H9 (cell line): ENCODE data around the gene TPT1. TPM values are rescaled to one million over a fixed set of nuclear protein-coding genes. Genes with fewer than 3 reads are reported as not detected.
A peak's percentile ranks its signal among the peaks of the same experiment; 100 is the strongest.
"Not testable (repeated sequence)": the region's sequence is repeated elsewhere in the genome, so short reads cannot be mapped to it uniquely, and the experiment has no call there.

Experiments used
- DNase-seq: peaks from one replicate; pipeline ENCODE4 v3.0.0-alpha.2; 2017
- H2AFZ ChIP-seq: one replicate; pipeline ENCODE4 v1.6.1; 2013; ENCODE audit warnings: mild to moderate bottlenecking, low read length, control low read depth, moderate library complexity
- H2AK5ac ChIP-seq: 2 replicates; pipeline ENCODE4 v1.6.1; 2013; ENCODE audit warnings: low read length, control low read depth, mixed read lengths; ENCODE audit not compliant: insufficient read length
- H2BK120ac ChIP-seq: one replicate; pipeline ENCODE4 v1.6.1; 2013; ENCODE audit warnings: low read depth, mild to moderate bottlenecking, low read length, control low read depth, inconsistent platforms; ENCODE audit not compliant: poor library complexity, severe bottlenecking
- H2BK12ac ChIP-seq: 2 replicates; pipeline ENCODE4 v1.6.1; 2013; ENCODE audit warnings: low read length, control low read depth, mixed read lengths, low read depth; ENCODE audit not compliant: insufficient read length
- H2BK15ac ChIP-seq: 2 replicates; pipeline ENCODE4 v1.6.1; 2013; ENCODE audit warnings: low read depth, low read length, control low read depth
- H2BK20ac ChIP-seq: one replicate; pipeline ENCODE4 v1.6.1; 2013; ENCODE audit warnings: low read depth, mild to moderate bottlenecking, low read length, control low read depth, inconsistent platforms; ENCODE audit not compliant: poor library complexity, severe bottlenecking
- H2BK5ac ChIP-seq: 2 replicates; pipeline ENCODE4 v1.6.1; 2013; ENCODE audit warnings: low read length, control low read depth, mixed read lengths; ENCODE audit not compliant: insufficient read length
- H3K14ac ChIP-seq: 2 replicates; pipeline ENCODE4 v1.6.1; 2013; ENCODE audit warnings: low read length, control low read depth; ENCODE audit not compliant: insufficient read depth
- H3K18ac ChIP-seq: 2 replicates; pipeline ENCODE4 v1.6.1; 2013; ENCODE audit warnings: low read depth, mild to moderate bottlenecking, mixed read lengths, low read length, control low read depth; ENCODE audit not compliant: insufficient read length
- H3K23ac ChIP-seq: 2 replicates; pipeline ENCODE4 v1.6.1; 2013; ENCODE audit warnings: low read length, control low read depth, mixed read lengths, low read depth; ENCODE audit not compliant: insufficient read length
- H3K23me2 ChIP-seq: 2 replicates; pipeline ENCODE4 v1.6.1; 2013; ENCODE audit warnings: low read depth, mild to moderate bottlenecking, mixed read lengths, low read length, control low read depth; ENCODE audit not compliant: insufficient read length, poor library complexity, severe bottlenecking
- H3K27ac ChIP-seq: 2 replicates; pipeline ENCODE4 v1.5.1; 2013; ENCODE audit warnings: low read length, control low read depth, mixed read lengths, low read depth; ENCODE audit not compliant: insufficient read length
- H3K27me3 ChIP-seq: 2 replicates; pipeline ENCODE4 v1.6.1; 2013; ENCODE audit warnings: low read length, control low read depth, inconsistent platforms; ENCODE audit not compliant: insufficient read depth
- H3K4ac ChIP-seq: 2 replicates; pipeline ENCODE4 v1.6.1; 2013; ENCODE audit warnings: low read depth, mild to moderate bottlenecking, control low read depth, inconsistent platforms, low read length, moderate library complexity
- H3K4me1 ChIP-seq: 2 replicates; pipeline ENCODE4 v1.6.1; 2013; ENCODE audit warnings: low read length, control low read depth, inconsistent platforms; ENCODE audit not compliant: insufficient read depth
- H3K4me2 ChIP-seq: 2 replicates; pipeline ENCODE4 v1.6.1; 2013; ENCODE audit warnings: low read length, control low read depth, mixed read lengths; ENCODE audit not compliant: insufficient read length, insufficient read depth
- H3K56ac ChIP-seq: 2 replicates; pipeline ENCODE4 v1.6.1; 2013; ENCODE audit warnings: low read depth, mild to moderate bottlenecking, mixed read lengths, low read length, control low read depth; ENCODE audit not compliant: insufficient read length
- H3K79me1 ChIP-seq: 2 replicates; pipeline ENCODE4 v1.6.1; 2013; ENCODE audit warnings: low read depth, mild to moderate bottlenecking, moderate library complexity, low read length, control low read depth, inconsistent platforms; ENCODE audit not compliant: insufficient read depth, poor library complexity, severe bottlenecking
- H3K79me2 ChIP-seq: 2 replicates; pipeline ENCODE4 v1.6.1; 2013; ENCODE audit warnings: low read length, control low read depth, inconsistent platforms; ENCODE audit not compliant: insufficient read depth
- H3K9ac ChIP-seq: 2 replicates; pipeline ENCODE4 v1.6.1; 2013; ENCODE audit warnings: low read length, control low read depth, mixed read lengths; ENCODE audit not compliant: insufficient read length; ENCODE audit errors: extremely low read depth
- H3K9me3 ChIP-seq: one replicate; pipeline ENCODE4 v1.6.1; 2013; ENCODE audit warnings: low read depth, low read length, inconsistent platforms; ENCODE audit not compliant: control insufficient read depth
- H3T11ph ChIP-seq: one replicate; pipeline ENCODE4 v1.6.1; 2013; ENCODE audit warnings: mild to moderate bottlenecking, low read length, control low read depth, inconsistent platforms
- H4K20me1 ChIP-seq: one replicate; pipeline ENCODE4 v1.6.1; 2013; ENCODE audit not compliant: control insufficient read depth, insufficient read length, insufficient read depth
- H4K5ac ChIP-seq: 2 replicates; pipeline ENCODE4 v1.6.1; 2013; ENCODE audit warnings: low read depth, mild to moderate bottlenecking, mixed read lengths, low read length, control low read depth; ENCODE audit not compliant: insufficient read length
- H4K8ac ChIP-seq: replicated peaks from 2 replicates; pipeline ENCODE4 v1.6.1; 2013; ENCODE audit warnings: low read length, control low read depth, mixed read lengths, low read depth; ENCODE audit not compliant: insufficient read length
- H4K91ac ChIP-seq: 2 replicates; pipeline ENCODE4 v1.6.1; 2013; ENCODE audit warnings: low read depth, mild to moderate bottlenecking, moderate library complexity, mixed read lengths, low read length, control low read depth; ENCODE audit not compliant: insufficient read length
- H3K27ac Mint-ChIP-seq, 3 experiments: 2 replicates in 2 of 3; 3 replicates in 1 of 3; pipeline ENCODE4 v1.8.0; 2020 to 2021; ENCODE audit warnings: mixed read lengths in 3 of 3, mild to moderate bottlenecking in 1 of 3, moderate library complexity in 1 of 3
- H3K27me3 Mint-ChIP-seq: 2 replicates; pipeline ENCODE4 v1.8.0; 2021; ENCODE audit warnings: low read depth, mild to moderate bottlenecking, moderate library complexity, mixed read lengths
- H3K36me3 Mint-ChIP-seq, 3 experiments: 2 replicates in 2 of 3; 3 replicates in 1 of 3; pipeline ENCODE4 v1.8.0; 2020 to 2021; ENCODE audit warnings: low read depth in 3 of 3, mixed read lengths in 3 of 3; ENCODE audit not compliant: insufficient read depth in 1 of 3
- H3K4me1 Mint-ChIP-seq, 2 experiments: 2 replicates each; pipeline ENCODE4 v1.8.0; 2020; ENCODE audit warnings: mixed read lengths in 2 of 2
- H3K4me3 Mint-ChIP-seq, 2 experiments: 2 replicates in 1 of 2; 3 replicates in 1 of 2; pipeline ENCODE4 v1.8.0; 2020 to 2021; ENCODE audit warnings: mild to moderate bottlenecking in 2 of 2, mixed read lengths in 2 of 2, moderate library complexity in 1 of 2
- H3K9me3 Mint-ChIP-seq, 2 experiments: 2 replicates in 1 of 2; 3 replicates in 1 of 2; pipeline ENCODE4 v1.8.0; 2020; ENCODE audit warnings: mild to moderate bottlenecking in 2 of 2, mixed read lengths in 2 of 2, moderate library complexity in 1 of 2
- WGBS: extraction: QIAGEN DNeasy Blood & Tissue Kit; methylation state at CpG from one replicate; pipeline ENCODE4 v1.1.7; 2013; ENCODE audit warnings: missing lambda C conversion rate, low lambda C conversion rate, mixed read lengths; ENCODE audit not compliant: insufficient read length; ENCODE audit errors: extremely low coverage; 5-methylcytosine and 5-hydroxymethylcytosine counted together
- long read RNA-seq: library from polyadenylated mRNA; unstranded; transcript quantifications from one replicate; pipeline ENCODE4 v2.0.0, GENCODE V29; 2020
- total RNA-seq: library from RNA; stranded (reverse); gene quantifications from 2 replicates; pipeline ENCODE4 v1.2.1, GENCODE V29; 2021
- TF ChIP-seq, protein P1 (sequence below): fragments of 200-600 bp; sonication (generic); conservative IDR thresholded peaks from 3 replicates; pipeline ENCODE4 v1.8.0; 2021; ENCODE audit warnings: antibody characterized with exemption, mild to moderate bottlenecking

TPT1 gene
- 2,205 and 2,239 TPM in 2 replicates for total RNA-seq
- long read RNA-seq, full-length matches to known transcripts = 2,192 of 2,229 reads
- long read RNA-seq, partial matches to known transcripts = 9 of 2,229 reads
- long read RNA-seq, other reads (novel, unspliced or antisense) = 28 of 2,229 reads

- H3K9ac ChIP-seq = peak within 1 kb of the TSS; percentile 94
- H3K23me2 ChIP-seq = peaks cover 12% of the 10 kb centered on the region
- peaks cover 0 to 5% of the 10 kb centered on the region in 2 experiments; a peak in 3 of 5 replicates for H3K9me3 Mint-ChIP-seq
- H2BK120ac ChIP-seq = peak within 1 kb of the TSS; percentile 86
- peak within 1 kb of the TSS; percentile 100 for H3K27ac Mint-ChIP-seq
- H3K18ac ChIP-seq = peak within 1 kb of the TSS; percentile 99
- TF ChIP-seq, protein P1, sequence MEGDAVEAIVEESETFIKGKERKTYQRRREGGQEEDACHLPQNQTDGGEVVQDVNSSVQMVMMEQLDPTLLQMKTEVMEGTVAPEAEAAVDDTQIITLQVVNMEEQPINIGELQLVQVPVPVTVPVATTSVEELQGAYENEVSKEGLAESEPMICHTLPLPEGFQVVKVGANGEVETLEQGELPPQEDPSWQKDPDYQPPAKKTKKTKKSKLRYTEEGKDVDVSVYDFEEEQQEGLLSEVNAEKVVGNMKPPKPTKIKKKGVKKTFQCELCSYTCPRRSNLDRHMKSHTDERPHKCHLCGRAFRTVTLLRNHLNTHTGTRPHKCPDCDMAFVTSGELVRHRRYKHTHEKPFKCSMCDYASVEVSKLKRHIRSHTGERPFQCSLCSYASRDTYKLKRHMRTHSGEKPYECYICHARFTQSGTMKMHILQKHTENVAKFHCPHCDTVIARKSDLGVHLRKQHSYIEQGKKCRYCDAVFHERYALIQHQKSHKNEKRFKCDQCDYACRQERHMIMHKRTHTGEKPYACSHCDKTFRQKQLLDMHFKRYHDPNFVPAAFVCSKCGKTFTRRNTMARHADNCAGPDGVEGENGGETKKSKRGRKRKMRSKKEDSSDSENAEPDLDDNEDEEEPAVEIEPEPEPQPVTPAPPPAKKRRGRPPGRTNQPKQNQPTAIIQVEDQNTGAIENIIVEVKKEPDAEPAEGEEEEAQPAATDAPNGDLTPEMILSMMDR = no peak
- no peak within 1 kb of the TSS for H3T11ph ChIP-seq
- H4K91ac ChIP-seq = no peak within 1 kb of the TSS
- H3K27me3 ChIP-seq = no peaks in the 10 kb centered on the region
- H3K79me2 ChIP-seq = peaks cover 9% of the 10 kb centered on the region
- H3K4me1 ChIP-seq = no peaks in the 10 kb centered on the region
- H3K27ac ChIP-seq = peak within 1 kb of the TSS; percentile 52
- no peaks in the 10 kb centered on the region for H3K9me3 ChIP-seq
- peak within 1 kb of the TSS; percentile 50 for H4K5ac ChIP-seq
- H3K14ac ChIP-seq = peak within 1 kb of the TSS; percentile 99
- peaks cover 51 to 69% (median 64%) of the 10 kb centered on the region in 3 experiments for H3K36me3 Mint-ChIP-seq
- H2BK12ac ChIP-seq = no peak within 1 kb of the TSS
- peaks cover 2% of the 10 kb centered on the region; the same call in 1 of the 2 replicates for H3K27me3 Mint-ChIP-seq
- H3K56ac ChIP-seq = peak within 1 kb of the TSS; percentile 12
- no peak within 1 kb of the TSS for H2AFZ ChIP-seq
- H3K4ac ChIP-seq = no peak within 1 kb of the TSS; the same call in 1 of the 2 replicates
- no peak within 1 kb of the TSS for H2BK20ac ChIP-seq
- peaks cover 17 to 20% of the 10 kb centered on the region in 2 experiments for H3K4me1 Mint-ChIP-seq
- peak; percentile 99 for DNase-seq
- no peak within 1 kb of the TSS for H3K23ac ChIP-seq
- H4K20me1 ChIP-seq = no peaks in the 10 kb centered on the region
- peak within 1 kb of the TSS; percentile 99 for H3K4me2 ChIP-seq
- H2BK5ac ChIP-seq = no peak within 1 kb of the TSS
- no CpG with 5 or more reads among the region's 67 CpGs for WGBS
- H2BK15ac ChIP-seq = no peak within 1 kb of the TSS
- no peak within 1 kb of the TSS for H4K8ac ChIP-seq
- no peak within 1 kb of the TSS for H2AK5ac ChIP-seq
- H3K79me1 ChIP-seq = no peaks in the 10 kb centered on the region
- H3K4me3 Mint-ChIP-seq = peak within 1 kb of the TSS; percentile 97 to 99
These were observed at the start of gene TPT1 for GRCh38 chr13:45341034-45341798. TPT1 (minus strand) TSS chr13:45341183; CDS start chr13:45341069, 114 bp downstream.

- H2BK15ac ChIP-seq, H2BK20ac ChIP-seq, H3K9me3 ChIP-seq, H3K4me1 ChIP-seq, H4K91ac ChIP-seq, H3K14ac ChIP-seq, H3K27ac Mint-ChIP-seq, H3K56ac ChIP-seq, H3K23ac ChIP-seq, H3K4ac ChIP-seq, DNase-seq, H3K4me2 ChIP-seq, H2BK5ac ChIP-seq, H2BK120ac ChIP-seq, H4K20me1 ChIP-seq, H2AK5ac ChIP-seq, H3K18ac ChIP-seq, H3K9me3 Mint-ChIP-seq, H3T11ph ChIP-seq, H3K27me3 Mint-ChIP-seq, H2AFZ ChIP-seq, H3K4me3 Mint-ChIP-seq, H3K27ac ChIP-seq, H4K5ac ChIP-seq, H4K8ac ChIP-seq, H3K4me1 Mint-ChIP-seq, H3K27me3 ChIP-seq, H2BK12ac ChIP-seq, H3K9ac ChIP-seq, H3K79me2 ChIP-seq, H3K79me1 ChIP-seq, H3K23me2 ChIP-seq: not testable (repeated sequence)
- peaks cover 10 to 20% (median 11%) of the 10 kb centered on the region in 3 experiments; a peak in 6 of 7 replicates for H3K36me3 Mint-ChIP-seq
- WGBS = no CpG with 5 or more reads among the region's 9 CpGs
These were observed 49.4 kb upstream of the TPT1 start for GRCh38 chr13:45390348-45390747.
